Psoas muscle (tissue), 8 donors: ENCODE measurements around the gene MAPK7. TPM values are rescaled to one million over a fixed set of nuclear protein-coding genes. Genes with fewer than 3 reads are reported as not detected.
A peak's percentile ranks its signal among the peaks of the same experiment; 100 is the strongest.
"Not testable (repeated sequence)": the region's sequence is repeated elsewhere in the genome, so short reads cannot be mapped to it uniquely, and the experiment has no call there.

Experiments used
- ATAC-seq, 4 donors: fragments of 200-7000 bp; cut with Tn5 transposase; one replicate each; pipeline ENCODE4 v1.9.1; 2020; ENCODE audit warnings: moderate library complexity in 3 of 4, mild to moderate bottlenecking in 2 of 4
- DNase-seq, 2 donors: peaks; one replicate each; pipeline ENCODE4 v3.0.0-alpha.2; 2020
- H3K27ac ChIP-seq: fragments of 200-600 bp; one replicate; pipeline ENCODE4 v1.8.0; 2022
- H3K27me3 ChIP-seq, 3 donors: fragments of 200-600 bp in 1 of 3; one replicate each; pipeline versions ENCODE4 v1.6.1 to v1.8.0; 2013 to 2022; ENCODE audit warnings: low read length in 2 of 3, mild to moderate bottlenecking in 2 of 3, moderate library complexity in 1 of 3; ENCODE audit not compliant: insufficient read depth in 3 of 3
- H3K36me3 ChIP-seq, 2 donors: fragments of 200-600 bp in 1 of 2; one replicate each; pipeline versions ENCODE4 v1.6.1 to v1.8.0; 2013 to 2022; ENCODE audit warnings: low read depth in 1 of 2, mild to moderate bottlenecking in 1 of 2, moderate library complexity in 1 of 2; ENCODE audit not compliant: insufficient read depth in 1 of 2
- H3K4me1 ChIP-seq: fragments of 200-600 bp; one replicate; pipeline ENCODE4 v1.8.0; 2022
- H3K4me3 ChIP-seq: fragments of 200-600 bp; one replicate; pipeline ENCODE4 v1.8.0; 2022; ENCODE audit warnings: mild to moderate bottlenecking
- H3K9me3 ChIP-seq: fragments of 200-600 bp; one replicate; pipeline ENCODE4 v1.8.0; 2022
- CTCF ChIP-seq: fragments of 200-600 bp; IDR thresholded peaks from one replicate; pipeline ENCODE4 v1.8.0; 2022; ENCODE audit warnings: antibody characterized with exemption
- WGBS, 3 donors: extraction: QIAGEN DNeasy Blood & Tissue Kit; methylation state at CpG; one replicate each; pipeline versions ENCODE4 v1.1.6 to v1.1.7; 2013; 5-methylcytosine and 5-hydroxymethylcytosine counted together
- intact Hi-C, 2 donors: fragments of 100-400 bp; cut with DNase I; formaldehyde crosslinking; loops; one replicate each; pipeline versions ENCODE4 v1.11.0 to v1.14.2; 2022
- polyA plus RNA-seq, 3 donors: library from polyadenylated mRNA; stranded (reverse); fragments of 200-250 nt; gene quantifications; one replicate each; pipeline ENCODE4 v1.2.3, GENCODE V29; 2013
- total RNA-seq, 4 donors: library from RNA; stranded (reverse); fragmentation: NEBNext Ultra II Directional in 2 of 4; extraction: Animal tissue kit (Norgen Biotek cat#: 25700) in 2 of 4; gene quantifications; one replicate each; pipeline versions ENCODE4 v1.2.1 to v1.2.4, GENCODE V29; 2021 to 2023
- donor health status: healthy with polysubstance abuse.
- donor health status: DM: no; HTN: no; CAD: no; lungs with moderate emphysema.
- donor health status: Bipolar disorder and iron deficiency.
- donor health status: healthy.
- donor health status: DM: yes; HTN: yes; CAD: no.
- donor health status: DM: no; HTN: no; CAD: no.
- donor health status: DM: no; HTN: no; CAD: no.
- donor health status: DM: yes; HTN: yes; CAD: no.

Gene MAPK7
- total and polyA plus RNA-seq, 7 donors = 6.1 to 12.6 (median 7.5) TPM

GRCh38 chr17:19347323-19348080 lies 30.8 kb upstream of the MAPK7 start:
- Histone ChIP-seq H3K9me3 (no peaks in the 10 kb centered on the region), H3K4me3 (no peak overlapping the region), H3K27ac (peak overlapping the region; percentile 77), H3K27me3 (no peaks in the 10 kb centered on the region), H3K4me1 (peaks cover 25% of the 10 kb centered on the region), H3K36me3 (no peaks in the 10 kb centered on the region)
- WGBS, 3 donors = 81 to 86% (median 84%) methylated on average over 13 of the region's 13 CpGs
- intact Hi-C loops = no loop called here
- no peak for TF ChIP-seq CTCF
- peak in 1 of 4 donors; percentile 8 for ATAC-seq
- peak in 1 of 2 donors; percentile 48 for DNase-seq

GRCh38 chr17:19348081-19348650 lies 30.1 kb upstream of the MAPK7 start:
- WGBS, 3 donors = 90 to 94% (median 92%) methylated on average over 9 of the region's 9 CpGs
- Histone ChIP-seq H3K4me3 (no peak overlapping the region), H3K36me3 (no peaks in the 10 kb centered on the region), H3K27ac (no peak overlapping the region), H3K4me1 (peaks cover 25% of the 10 kb centered on the region), H3K27me3 (no peaks in the 10 kb centered on the region), H3K9me3 (no peaks in the 10 kb centered on the region)
- intact Hi-C loops = no loop called here
- DNase-seq (no peak), ATAC-seq (no peak)
- TF ChIP-seq CTCF = no peak

- no peak for TF ChIP-seq CTCF
- ATAC-seq (no peak), DNase-seq (no peak)
- no peaks in the 10 kb centered on the region for H3K9me3 ChIP-seq
- no peak overlapping the region for H3K4me3 ChIP-seq
- H3K36me3 ChIP-seq = no peaks in the 10 kb centered on the region
- no peaks in the 10 kb centered on the region for H3K27me3 ChIP-seq
- intact Hi-C loops = no loop called here
- H3K27ac ChIP-seq = no peak overlapping the region
- WGBS, 3 donors = 94 to 97% (median 95%) methylated on average over 9 of the region's 9 CpGs
- peaks cover 25% of the 10 kb centered on the region for H3K4me1 ChIP-seq
These were observed 29.5 kb upstream of the MAPK7 start for GRCh38 chr17:19348806-19349205.

- ATAC-seq, DNase-seq, H3K27ac ChIP-seq, H3K4me3 ChIP-seq, H3K4me1 ChIP-seq, H3K9me3 ChIP-seq, H3K27me3 ChIP-seq, intact Hi-C loops: not testable (repeated sequence)
- H3K36me3 ChIP-seq = peaks cover 0 to 10% of the 10 kb centered on the region in 2 donors
- 94 to 95% (median 95%) methylated on average over 11 of the region's 11 CpGs for WGBS, 3 donors
These were observed 24.9 kb upstream of the MAPK7 start for GRCh38 chr17:19353401-19353800.

GRCh38 chr17:19354748-19355147 lies 23.6 kb upstream of the MAPK7 start:
- no peaks in the 10 kb centered on the region for H3K9me3 ChIP-seq
- TF ChIP-seq CTCF = no peak
- H3K4me3 ChIP-seq = no peak overlapping the region
- ATAC-seq = no peak
- DNase-seq = no peak
- intact Hi-C loops = no loop called here
- no peak overlapping the region for H3K27ac ChIP-seq
- H3K27me3 ChIP-seq = no peaks in the 10 kb centered on the region
- no peaks in the 10 kb centered on the region for H3K4me1 ChIP-seq
- 64 to 79% (median 78%) methylated on average over 3 to 6 of the region's 6 CpGs for WGBS, 3 donors
- H3K36me3 ChIP-seq = peaks cover 0 to 10% of the 10 kb centered on the region in 2 donors
